ENCODE measurements around the gene DNAJB13.

DNA sequence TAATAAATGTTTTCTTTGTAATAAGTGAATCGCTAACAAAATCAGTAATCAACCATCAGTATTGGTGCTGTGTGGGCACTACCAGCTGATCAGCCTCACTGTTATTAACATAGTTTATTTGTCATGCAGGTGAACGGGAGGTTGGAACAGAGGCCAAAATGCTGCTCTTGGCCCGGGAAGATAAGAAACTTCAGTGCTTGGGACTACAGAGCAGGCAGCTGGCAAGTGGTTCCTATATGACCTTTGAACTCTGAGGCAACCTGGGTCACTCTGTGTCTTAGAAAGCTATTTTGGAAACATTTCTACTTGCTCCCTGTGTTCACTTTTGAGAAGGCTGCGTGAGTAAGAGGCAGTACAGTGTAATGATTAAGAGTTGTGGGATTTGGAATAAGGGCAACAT lies 36.5 kb upstream of the DNAJB13 start:
- TF ChIP-seq, protein P1, sequence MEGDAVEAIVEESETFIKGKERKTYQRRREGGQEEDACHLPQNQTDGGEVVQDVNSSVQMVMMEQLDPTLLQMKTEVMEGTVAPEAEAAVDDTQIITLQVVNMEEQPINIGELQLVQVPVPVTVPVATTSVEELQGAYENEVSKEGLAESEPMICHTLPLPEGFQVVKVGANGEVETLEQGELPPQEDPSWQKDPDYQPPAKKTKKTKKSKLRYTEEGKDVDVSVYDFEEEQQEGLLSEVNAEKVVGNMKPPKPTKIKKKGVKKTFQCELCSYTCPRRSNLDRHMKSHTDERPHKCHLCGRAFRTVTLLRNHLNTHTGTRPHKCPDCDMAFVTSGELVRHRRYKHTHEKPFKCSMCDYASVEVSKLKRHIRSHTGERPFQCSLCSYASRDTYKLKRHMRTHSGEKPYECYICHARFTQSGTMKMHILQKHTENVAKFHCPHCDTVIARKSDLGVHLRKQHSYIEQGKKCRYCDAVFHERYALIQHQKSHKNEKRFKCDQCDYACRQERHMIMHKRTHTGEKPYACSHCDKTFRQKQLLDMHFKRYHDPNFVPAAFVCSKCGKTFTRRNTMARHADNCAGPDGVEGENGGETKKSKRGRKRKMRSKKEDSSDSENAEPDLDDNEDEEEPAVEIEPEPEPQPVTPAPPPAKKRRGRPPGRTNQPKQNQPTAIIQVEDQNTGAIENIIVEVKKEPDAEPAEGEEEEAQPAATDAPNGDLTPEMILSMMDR (IDR thresholded peaks at IDR 0.05), result no peak
- TF ChIP-seq POLR2A (IDR thresholded peaks at IDR 0.05), result no peak
